NOMO-1 treated with DMSO at 0.1 percent for 48 hours (cell line): ENCODE data around the gene WWP2.
"Not testable (repeated sequence)": the region's sequence is repeated elsewhere in the genome, so short reads cannot be mapped to it uniquely, and the experiment has no call there.

Experiments used
- DNase-seq: peaks from one replicate; lab custom pipeline; 2025; ENCODE audit not compliant: unreplicated experiment; lab: John Stamatoyannopoulos, UW

Gene WWP2

DNA sequence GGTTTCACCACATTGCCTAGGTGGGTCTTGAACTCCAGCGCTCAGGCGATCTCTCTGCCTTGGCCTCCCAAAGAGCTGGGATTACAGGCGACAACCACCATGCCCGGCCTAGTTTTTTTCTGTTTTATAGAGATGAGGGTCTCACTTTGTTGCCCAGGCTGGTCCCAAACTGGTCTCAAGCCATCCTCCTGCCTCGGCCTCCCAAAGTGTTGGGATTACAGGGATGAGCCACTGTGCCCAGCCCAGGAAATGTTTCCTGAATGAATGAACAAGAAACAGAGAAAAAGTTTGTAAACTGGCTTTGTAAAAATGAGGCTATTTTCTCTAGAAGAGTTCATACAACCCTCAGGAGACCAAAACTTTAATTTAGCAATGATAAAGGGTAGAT is 68.0 kb downstream of the WWP2 start:
- DNase-seq: no peak

DNA sequence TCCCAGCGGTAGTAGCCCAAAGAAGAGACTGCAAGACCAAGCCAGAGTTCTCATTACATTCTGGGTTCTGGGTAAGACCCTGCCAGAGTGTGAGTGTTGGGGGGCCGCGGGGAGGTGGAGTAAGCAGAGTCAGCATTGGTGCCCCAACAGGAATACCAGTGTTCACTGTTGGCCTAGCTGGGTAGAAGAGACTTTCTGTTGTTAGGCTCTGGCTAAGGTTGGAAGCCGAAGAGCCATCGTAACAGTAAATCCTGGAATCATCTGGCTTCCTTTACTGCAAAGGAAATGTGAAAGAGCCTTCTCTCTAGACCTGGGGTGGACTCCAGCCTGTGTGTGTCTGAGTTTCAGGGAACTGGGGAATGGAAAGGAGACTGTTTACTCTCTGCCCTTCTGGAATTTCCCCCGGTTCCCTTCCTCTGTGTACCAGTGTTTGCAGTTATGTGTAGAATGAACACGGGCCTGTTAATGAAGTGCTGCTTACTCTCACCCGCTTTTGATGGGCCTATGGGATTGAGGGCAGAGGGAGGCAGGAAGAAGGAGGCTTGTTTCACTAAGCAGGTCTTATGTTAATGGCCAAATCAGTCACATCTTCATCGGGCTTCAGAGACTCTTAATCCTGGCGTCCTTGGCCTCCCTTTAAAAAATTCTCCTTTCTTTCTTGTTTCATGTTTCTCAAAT is 68.5 kb downstream of the WWP2 start:
- no peak for DNase-seq

DNA sequence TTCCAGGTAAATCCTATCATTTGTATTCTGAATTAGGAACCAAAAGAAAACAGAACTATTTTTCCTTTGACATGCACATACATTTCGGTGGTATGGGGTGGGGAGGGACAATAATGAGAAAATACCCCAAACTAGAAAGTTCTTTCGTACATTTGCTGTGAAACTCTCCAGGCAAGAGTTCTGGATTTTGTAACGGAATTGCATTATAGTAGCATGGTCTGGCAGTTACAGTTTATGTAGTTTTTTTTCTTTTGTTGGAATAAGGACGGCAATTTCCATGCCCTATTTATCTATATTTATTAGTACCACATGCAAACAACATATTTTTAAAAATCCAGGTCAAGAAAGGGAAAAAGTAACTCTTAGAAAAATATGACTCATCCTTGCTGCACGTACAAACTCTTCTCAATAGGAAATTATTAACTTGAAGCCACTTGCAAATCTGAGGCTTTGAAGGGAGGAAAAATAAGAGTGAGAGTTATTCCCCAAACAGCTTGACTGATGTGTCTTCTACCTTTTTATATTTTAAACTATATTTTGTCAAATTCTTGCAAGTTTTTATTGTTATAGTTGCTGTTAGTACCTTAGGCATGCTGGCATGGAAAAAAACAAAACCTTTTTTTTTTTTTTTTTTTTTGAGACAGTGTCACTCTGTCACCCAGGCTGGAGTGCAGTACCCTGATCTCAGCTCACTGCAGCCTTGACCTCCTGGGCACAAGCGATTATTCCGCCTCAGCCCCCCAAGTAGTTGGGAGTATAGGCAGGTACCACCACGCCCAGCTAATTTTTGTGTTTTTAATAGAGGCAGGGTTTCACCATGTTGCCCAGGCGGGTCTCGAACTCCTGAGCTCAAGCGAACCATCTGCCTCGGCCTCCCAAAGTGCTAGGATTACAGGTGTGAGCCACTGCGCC is 69.3 kb downstream of the WWP2 start:
- no peak for DNase-seq

DNA sequence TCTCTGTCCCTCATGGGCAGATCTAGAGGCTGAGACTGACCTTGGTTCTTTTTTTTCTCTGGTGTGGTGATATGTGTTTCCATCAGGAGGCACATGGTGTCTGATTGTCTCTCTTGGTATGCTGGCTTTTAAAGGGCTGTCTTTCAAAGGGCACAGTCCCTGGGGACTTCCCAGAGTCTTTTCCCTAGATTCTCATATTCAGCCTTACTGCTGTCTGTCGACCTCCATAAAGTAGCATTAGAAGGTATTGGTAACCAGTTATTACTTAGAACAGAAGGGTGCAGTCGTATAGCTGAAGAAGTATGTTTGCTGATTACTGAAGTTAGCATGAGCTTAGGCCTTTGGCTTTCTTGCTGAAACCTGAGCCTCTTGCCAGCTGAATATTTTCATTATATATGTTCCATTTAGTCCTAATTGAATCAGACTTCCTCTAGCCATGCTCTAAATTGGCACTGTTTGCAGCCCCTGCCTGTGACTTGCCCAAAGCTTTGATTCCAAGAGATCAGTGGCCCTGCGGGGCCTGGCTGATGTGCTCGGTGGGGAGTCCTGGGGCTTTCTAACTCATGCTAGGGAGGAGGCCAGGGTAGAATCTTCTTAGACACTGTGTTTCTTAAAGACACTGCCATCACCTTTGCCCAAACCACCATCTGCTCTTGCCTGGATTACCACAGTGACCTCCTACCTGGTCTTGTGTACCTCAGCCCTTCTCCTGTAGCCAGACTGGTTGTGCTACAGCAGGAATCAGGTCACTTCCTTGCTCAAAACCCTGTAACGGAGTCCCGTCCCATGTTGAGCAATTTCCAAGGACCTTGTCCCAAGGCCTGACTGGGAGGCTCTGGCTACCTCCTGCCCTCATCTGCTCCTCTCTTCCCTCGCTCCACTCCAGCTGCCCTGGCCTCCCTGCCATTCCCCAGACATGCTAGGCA is 71.5 kb downstream of the WWP2 start:
- no peak for DNase-seq

DNA sequence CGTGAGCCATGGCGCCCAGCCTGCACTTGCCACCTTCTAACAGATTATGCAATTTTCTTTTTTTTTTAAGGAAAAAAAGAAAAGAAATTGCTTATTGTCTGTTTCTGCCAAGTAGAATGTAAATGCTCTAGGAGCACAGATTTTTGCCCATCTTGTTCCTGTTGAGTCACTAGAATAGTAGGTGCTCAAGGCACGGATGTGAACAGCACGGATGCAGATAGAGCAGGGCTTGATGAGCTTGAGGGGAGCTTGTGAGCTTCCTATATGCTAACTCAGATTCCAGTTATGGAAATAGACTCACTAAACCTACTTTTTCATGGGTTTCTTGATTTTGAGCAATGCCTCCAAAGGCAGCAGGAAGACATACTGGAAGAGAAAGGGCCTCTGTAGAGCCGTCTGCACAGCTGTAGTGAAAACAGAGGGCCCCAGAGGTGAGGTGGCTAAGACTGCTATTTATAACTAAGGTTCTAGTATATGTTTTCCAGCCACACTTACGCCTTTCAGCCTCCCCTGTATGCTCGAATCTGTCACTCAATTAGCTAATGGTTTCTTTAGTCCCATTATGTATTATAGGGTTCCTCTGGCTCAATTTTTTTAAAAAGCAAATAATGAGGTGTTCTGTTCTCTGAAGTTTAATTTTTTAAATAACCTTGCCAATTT is 72.8 kb downstream of the WWP2 start:
- no peak for DNase-seq

DNA sequence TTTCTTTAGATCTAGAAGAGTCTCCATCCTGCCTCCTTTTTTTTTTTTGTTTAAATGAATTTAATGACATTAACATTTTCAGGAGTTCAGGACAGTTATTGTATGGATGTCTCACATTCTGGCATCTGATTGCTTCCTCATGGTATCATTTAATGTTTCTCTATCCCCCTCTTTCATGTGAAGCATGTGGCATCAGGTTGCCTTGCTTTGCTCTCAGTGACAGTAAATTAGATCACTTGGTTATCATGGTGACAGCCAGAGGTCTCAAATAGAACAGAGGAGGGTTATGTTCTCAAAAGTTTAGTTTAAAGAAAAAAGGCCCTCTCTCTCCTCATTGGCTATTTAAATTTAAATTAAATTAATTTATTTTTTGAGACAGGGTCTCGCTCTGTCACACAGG is 74.1 kb downstream of the WWP2 start:
- no peak for DNase-seq

DNA sequence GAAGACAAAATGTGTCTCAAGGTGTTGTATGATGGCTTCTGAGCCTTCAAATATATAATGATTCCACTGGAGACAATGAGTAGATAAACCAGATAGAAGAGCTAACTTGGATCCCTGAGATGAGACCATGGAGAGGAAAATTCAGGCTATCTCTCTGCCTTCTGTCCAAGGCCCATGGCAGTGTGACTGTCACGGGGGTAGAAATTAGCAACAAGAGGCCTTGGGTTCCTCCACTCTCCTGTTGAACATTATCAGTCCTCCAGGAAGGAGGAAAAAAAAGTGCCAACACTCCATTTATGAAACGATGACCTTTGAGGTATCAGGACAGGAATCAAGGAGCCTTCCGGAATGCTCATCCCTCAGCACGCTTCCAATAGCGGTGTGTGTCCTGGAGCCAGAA is 75.2 kb downstream of the WWP2 start:
- DNase-seq: no peak

DNA sequence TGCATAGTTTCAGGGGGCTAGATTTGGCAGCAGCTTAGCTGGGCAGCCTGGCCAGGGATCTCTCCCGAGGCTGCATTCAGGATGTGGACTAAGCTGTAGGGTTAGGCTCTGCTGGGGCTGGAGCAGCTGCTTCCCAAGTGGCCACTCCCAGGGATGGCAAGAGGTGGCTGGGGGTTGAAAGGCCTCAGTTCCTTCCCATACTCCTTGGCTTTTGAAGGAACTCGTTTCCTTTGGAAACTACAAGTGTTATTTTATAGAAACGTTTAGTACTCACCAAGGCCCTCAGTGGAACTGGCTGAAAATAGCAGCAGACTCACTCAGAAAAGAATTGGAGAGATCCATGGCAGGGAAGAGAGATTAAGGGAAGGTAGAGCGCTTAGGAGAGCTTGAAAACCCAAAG is 76.4 kb downstream of the WWP2 start:
- no peak for DNase-seq

DNA sequence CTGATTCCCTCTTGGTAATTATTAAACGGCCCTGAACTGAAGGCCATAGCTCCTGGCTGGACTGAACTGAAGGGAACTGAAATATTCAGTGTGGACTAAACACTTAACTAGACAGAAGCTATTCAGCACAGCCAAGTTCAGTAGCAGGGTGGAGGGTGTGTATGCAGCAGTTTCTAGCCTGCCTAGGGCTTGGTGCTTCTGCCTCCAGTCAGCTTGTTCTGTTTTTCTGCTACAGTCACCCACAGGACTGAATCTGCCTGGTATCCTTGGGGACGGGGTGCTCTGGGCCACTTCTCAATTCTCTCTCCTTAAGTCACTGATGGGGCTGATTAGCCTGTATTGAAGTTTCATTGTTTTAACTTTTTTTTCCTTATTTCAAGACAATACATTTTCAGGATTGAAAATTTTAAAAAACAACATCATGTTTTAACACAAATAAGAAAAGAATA is 77.1 kb downstream of the WWP2 start:
- DNase-seq: no peak

DNA sequence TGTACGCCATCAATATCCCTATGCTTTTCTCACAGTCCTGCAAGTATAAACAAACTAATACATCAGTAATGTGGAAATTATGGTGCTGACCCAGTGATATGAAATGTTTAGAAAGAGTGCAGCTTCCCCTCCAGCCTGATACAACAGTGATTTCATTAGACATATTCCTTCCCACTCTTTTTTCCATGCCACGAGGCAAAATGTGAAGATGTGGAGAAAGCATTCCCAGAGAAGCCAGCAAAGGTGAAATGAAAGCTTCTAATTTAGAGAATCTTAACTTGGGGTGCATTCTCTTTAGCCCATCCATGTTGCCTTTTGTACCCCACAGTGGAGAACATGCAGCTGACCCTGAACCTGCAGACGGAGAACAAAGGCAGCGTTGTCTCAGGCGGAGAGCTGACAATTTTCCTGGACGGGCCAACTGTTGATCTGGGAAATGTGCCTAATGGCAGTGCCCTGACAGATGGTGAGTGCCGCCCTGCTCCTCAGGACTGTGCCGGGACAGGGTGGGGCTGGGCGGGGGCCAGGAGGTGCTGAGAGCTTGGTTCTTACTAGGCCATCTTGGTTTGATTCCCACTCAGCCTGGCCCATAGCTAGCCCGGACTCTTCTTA is 77.8 kb downstream of the WWP2 start:
- no peak for DNase-seq

DNA sequence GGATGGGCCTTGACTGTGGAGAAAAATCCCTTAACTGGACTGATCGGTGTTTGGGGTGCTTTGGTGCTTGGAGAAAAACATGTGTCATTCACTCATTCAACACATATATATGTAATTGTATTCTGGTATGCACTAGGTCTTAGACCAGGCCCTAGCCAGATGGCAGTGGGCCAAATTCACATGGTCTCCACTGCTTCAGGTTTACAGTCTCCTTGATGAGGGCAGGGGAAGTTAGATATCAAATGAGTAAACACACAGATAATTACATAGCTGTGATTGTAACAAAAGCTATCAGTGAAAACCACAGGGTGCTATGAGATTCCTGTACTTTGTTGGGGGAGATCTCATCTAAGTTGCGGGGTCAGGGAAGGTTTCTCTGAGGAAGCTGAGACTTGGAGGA is 78.8 kb downstream of the WWP2 start:
- no peak for DNase-seq

DNA sequence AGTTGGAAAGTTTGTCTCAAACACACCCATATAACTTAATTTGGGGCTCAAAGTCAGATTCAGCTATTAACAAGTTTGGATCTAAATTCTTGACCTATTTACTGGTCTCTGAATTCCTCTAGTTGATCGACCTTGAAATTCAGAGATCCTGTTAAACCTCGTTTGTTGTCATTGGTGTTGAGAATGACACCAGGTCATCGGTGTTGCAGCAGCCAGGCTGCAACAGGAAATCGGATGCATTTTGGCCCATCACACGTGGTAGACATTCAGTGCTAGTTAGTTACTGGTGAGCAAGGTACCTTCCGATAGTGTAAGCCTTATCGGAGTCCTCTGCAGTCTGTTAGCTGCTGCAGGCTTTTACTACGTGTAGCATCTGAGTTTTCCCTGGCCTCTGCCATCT is 82.3 kb downstream of the WWP2 start:
- DNase-seq: no peak

DNA sequence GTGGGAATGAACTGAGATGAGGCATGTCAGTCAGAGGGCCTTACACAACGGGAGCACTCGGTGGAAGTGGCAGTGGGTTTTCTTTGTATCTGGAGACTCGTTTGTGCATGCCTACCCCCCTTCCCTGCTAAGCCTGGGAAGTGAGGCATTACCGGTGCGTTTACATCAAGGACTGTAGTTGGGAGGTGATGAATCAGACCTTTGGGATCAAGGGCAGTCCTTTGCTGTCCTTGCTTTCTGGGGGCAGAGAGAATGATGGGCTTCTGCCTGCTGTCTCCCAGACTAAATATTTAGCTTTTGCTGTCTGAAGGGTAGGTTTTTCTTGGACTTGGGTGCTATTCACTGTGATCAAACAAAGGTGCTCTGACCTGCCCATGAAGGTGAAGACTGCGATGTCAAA is 83.0 kb downstream of the WWP2 start:
- no peak for DNase-seq

DNA sequence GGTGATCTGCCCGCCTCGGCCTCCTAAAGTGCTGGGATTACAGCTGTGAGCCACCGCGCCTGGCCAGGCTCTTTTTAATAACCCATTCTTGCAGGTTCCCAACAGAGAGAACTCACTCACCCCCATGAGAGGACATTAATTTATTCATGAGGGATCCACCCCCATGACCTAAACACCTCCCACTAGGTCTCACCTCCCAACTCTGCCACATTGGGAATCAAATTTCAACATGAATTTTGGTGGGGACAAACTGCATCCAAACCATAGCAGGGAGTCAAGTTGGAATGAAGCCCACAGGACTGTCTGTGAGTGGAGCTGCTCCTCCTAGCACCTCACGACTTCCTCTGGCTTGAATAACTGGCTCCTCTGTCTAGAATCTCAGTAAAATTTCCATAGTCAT is 85.5 kb downstream of the WWP2 start:
- DNase-seq: no peak

DNA sequence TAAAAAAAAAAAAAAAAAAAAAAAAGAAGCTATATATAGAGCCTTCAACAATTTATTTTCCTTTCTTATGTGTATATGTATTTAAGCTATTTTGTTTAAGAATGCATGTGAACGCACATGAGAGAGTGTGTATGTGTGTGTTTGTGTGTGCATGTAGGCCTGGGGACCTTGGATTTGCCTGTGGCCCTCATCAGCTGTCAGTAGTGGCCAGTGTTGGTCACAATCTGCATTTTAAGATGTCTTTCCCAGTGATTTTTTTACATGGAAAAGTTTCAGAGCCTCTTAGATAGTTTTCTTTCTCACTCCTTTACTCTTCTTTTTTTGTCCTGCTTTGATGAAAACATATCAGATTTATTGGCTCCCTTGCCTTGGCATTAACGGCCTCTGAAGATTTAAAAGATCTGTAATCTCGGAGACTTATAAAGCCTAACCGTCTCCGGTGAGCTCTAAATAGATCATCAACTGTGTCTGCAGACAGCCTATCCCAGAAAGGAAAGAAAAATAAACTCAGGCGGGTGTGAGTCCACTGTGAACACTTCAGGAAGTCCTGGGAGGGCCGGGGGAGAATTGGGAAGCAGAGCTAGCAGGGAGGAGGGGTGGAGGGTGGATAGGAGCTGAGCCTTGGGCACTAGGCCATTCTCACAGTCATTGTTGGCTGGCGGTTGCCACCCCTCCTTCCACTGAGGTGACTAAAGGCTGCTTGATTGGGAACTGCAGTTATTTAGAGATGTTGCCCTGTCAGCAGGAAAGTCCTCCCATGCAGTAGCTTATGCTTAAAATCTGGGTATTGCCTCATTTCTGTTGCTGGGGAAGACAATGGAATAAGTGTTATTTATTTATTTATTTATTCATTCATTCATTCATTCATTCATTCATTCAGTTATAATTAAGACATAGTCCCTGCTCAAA is 86.8 kb downstream of the WWP2 start:
- DNase-seq: no peak

DNA sequence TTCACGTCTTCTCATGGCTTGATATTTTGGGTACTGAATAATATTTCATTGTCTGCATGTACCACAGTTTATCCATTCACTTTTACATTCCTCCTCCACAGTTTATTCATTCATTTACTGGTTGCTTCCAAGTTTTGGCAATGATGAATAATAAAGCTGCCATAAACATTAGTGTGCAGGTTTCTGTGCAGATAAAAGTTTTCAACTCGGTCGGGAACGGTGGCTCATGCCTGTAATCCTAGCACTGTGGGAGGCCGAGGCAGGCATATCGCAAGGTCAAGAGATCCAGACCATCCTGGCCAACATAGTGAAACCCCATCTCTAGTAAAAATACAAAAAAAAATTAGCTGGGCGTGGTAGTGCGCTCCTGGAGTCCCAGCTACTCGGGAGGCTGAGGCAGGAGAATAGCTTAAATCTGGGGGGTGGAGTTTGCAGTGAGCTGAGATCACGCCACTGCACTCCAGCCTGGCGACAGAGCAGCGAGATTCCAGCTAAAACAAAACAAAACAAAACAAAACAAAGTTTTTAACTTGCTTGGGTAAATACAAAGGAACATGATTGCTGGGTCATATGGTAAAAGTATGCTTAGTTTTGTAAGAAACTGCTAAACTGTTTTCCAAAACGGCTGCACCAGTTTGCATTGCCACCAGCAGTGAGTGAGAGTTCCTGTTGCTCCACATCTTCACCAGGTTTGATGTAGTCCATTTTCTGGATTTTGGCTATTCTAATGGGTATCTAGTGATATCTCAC is 89.5 kb downstream of the WWP2 start:
- DNase-seq: no peak

DNA sequence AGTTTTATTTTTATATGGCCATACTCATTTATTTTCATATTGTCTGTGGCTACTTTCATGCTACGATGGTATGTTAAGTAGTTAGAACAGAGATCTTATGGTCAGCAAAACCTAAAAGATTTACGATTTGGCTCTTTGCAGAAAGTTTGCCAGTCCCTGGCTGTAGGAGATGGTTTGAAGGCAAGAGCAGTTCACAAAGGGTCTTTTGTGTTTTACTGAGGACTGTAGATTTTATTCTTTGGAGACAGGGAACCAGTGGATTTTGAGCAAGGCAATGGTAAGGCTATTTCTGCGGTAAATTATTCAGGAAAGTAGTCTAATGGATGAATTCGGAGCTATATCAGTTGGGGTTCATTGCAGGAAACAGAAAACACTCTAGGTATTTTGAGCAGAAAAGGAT is 90.7 kb downstream of the WWP2 start:
- no peak for DNase-seq

DNA sequence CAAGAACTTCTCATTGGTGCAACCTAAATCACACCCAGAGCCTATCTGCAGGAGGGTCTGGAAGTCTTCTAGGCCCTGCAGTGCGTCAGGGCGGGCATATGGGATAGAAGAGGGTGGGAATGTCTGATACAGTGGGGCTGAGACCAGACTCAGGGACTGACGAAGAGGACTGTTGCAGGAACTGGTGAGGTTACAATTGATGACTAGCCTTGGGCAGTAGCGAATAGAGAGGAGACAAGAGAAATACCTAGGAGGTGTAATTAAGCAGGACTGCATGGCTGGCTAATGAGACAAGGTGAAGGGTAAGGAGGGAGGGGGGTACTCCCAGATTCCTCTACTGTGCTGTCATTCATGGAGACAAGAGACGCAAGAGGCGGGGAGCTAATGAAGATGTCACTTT is 91.3 kb downstream of the WWP2 start:
- no peak for DNase-seq

DNA sequence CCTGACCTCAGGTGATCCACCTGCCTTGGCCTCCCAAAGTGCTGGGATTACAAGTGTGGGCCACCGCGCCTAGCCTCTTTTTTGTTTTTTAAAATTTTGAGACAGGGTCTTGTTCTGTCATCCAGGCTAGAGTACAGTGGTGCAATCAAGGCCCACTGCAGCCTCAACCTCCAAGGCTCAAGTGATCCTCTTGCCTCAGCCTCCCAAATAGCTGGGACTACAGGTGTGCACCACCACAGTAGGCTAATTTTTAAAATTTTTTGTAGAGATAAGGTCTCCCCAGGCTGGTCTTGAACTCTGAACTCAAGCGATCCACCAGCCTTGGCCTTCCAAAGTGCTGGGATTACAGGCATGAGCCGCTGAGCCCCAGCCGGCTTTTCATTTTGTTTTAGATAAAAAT is 92.6 kb downstream of the WWP2 start:
- DNase-seq: not testable (repeated sequence)
